CD4-positive, alpha-beta T cell treated with Interleukin-15 for 4 hours (primary cell): Measurements from ENCODE around the gene LASP1NB.
"Not testable (repeated sequence)": the region's sequence is repeated elsewhere in the genome, so short reads cannot be mapped to it uniquely, and the experiment has no call there.

Source experiments
- DNase-seq: peaks from one replicate; pipeline ENCODE4 v3.0.0-alpha.2; 2020; ENCODE audit warnings: low spot score

The LASP1NB gene

GRCh38 chr17:38918129-38918913, 7.1 kb upstream of the LASP1NB start:
- DNase-seq = no peak

GRCh38 chr17:38918916-38919315, 6.5 kb upstream of the LASP1NB start:
- no peak for DNase-seq

GRCh38 chr17:38919316-38920078, 5.9 kb upstream of the LASP1NB start:
- no peak for DNase-seq

GRCh38 chr17:38920374-38921291, 4.8 kb upstream of the LASP1NB start:
- no peak for DNase-seq

- DNase-seq = no peak
These were observed 3.5 kb upstream of the LASP1NB start for GRCh38 chr17:38921756-38922411.

GRCh38 chr17:38922538-38923297, 2.7 kb upstream of the LASP1NB start:
- no peak for DNase-seq

- no peak for DNase-seq
These were observed 1.1 kb downstream of the LASP1NB start for GRCh38 chr17:38926293-38927070.

- DNase-seq = not testable (repeated sequence)
These were observed 5.4 kb downstream of the LASP1NB start for GRCh38 chr17:38930782-38931181.

- not testable (repeated sequence) for DNase-seq
These were observed 8.5 kb downstream of the LASP1NB start for GRCh38 chr17:38933962-38934361.

- DNase-seq = no peak
These were observed 14.6 kb downstream of the LASP1NB start for GRCh38 chr17:38939987-38940386.

GRCh38 chr17:38940404-38940803, 15.0 kb downstream of the LASP1NB start:
- DNase-seq = no peak

- no peak for DNase-seq
These were observed 17.4 kb downstream of the LASP1NB start for GRCh38 chr17:38942696-38943334.

GRCh38 chr17:38943607-38944006, 18.2 kb downstream of the LASP1NB start:
- no peak for DNase-seq

GRCh38 chr17:38947189-38947588, 21.8 kb downstream of the LASP1NB start:
- no peak for DNase-seq

- DNase-seq = not testable (repeated sequence)
These were observed 28.4 kb downstream of the LASP1NB start for GRCh38 chr17:38953800-38954199.

- DNase-seq = no peak
These were observed 32.9 kb downstream of the LASP1NB start for GRCh38 chr17:38958326-38958725.

GRCh38 chr17:38958756-38959155, 33.3 kb downstream of the LASP1NB start:
- DNase-seq = no peak

- no peak for DNase-seq
These were observed 34.1 kb downstream of the LASP1NB start for GRCh38 chr17:38959508-38959907.

- DNase-seq = no peak
These were observed 35.0 kb downstream of the LASP1NB start for GRCh38 chr17:38960402-38960801.

- no peak for DNase-seq
These were observed 36.0 kb downstream of the LASP1NB start for GRCh38 chr17:38961413-38961812.
